Measurements from ENCODE around the gene CPLX1.

DNA sequence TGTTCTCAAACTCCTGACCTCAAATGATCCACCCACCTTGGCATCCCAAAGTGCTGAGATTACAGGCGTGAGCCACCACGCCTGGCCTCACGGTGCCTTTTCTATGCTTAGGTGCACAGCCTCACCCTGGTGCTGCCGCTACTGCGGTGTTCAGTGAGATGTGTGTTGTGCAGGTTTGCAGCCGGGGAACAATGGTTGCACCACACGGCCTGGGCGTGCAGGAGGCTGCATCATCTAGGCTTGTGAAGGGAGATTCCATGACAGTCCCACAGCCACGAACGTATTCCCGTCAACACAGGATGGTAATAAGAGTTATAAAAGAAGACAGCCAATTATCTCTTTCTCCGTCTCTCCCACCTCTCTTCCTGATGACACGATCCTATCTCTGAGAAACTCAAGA, 22.0 kb downstream of the CPLX1 start:
- TF ChIP-seq, protein P1, sequence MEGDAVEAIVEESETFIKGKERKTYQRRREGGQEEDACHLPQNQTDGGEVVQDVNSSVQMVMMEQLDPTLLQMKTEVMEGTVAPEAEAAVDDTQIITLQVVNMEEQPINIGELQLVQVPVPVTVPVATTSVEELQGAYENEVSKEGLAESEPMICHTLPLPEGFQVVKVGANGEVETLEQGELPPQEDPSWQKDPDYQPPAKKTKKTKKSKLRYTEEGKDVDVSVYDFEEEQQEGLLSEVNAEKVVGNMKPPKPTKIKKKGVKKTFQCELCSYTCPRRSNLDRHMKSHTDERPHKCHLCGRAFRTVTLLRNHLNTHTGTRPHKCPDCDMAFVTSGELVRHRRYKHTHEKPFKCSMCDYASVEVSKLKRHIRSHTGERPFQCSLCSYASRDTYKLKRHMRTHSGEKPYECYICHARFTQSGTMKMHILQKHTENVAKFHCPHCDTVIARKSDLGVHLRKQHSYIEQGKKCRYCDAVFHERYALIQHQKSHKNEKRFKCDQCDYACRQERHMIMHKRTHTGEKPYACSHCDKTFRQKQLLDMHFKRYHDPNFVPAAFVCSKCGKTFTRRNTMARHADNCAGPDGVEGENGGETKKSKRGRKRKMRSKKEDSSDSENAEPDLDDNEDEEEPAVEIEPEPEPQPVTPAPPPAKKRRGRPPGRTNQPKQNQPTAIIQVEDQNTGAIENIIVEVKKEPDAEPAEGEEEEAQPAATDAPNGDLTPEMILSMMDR (IDR thresholded peaks at IDR 0.05), result no peak
- TF ChIP-seq POLR2A (IDR thresholded peaks at IDR 0.05), result no peak
